Measurements from ENCODE around the gene TMEM184B.

The TMEM184B gene

GRCh38 chr22:38316364-38317121 lies 43.7 kb upstream of the TMEM184B start:
- DNase-seq (ENCODE audit: low read depth, low spot score): peak; percentile 66
- peak overlapping the region; percentile 87 for H3K4me3 ChIP-seq (ENCODE audit: low read depth, low read length)
- TF ChIP-seq CTCF (IDR thresholded peaks at IDR 0.05; ENCODE audit: low read depth, low read length): no peak
- in situ Hi-C loops (cut with HindIII; ENCODE audit: low sequenced_read_pairs): loop anchor here (25.0 kb wide), 1 partner anchor 129 kb away; the partner anchor contains the start of gene PLA2G6

GRCh38 chr22:38315823-38316363 lies 43.1 kb upstream of the TMEM184B start:
- TF ChIP-seq CTCF (IDR thresholded peaks at IDR 0.05; ENCODE audit: low read depth, low read length): no peak
- peak overlapping the region; percentile 87 for H3K4me3 ChIP-seq (ENCODE audit: low read depth, low read length)
- peak; percentile 45 for DNase-seq (ENCODE audit: low read depth, low spot score)
- in situ Hi-C loops (cut with HindIII; ENCODE audit: low sequenced_read_pairs): loop anchor here (25.0 kb wide), 1 partner anchor 129 kb away; the partner anchor contains the start of gene PLA2G6

GRCh38 chr22:38314933-38315822 lies 42.4 kb upstream of the TMEM184B start:
- in situ Hi-C loops (cut with HindIII; ENCODE audit: low sequenced_read_pairs): loop anchor here (25.0 kb wide), 1 partner anchor 128 kb away; the partner anchor contains the start of gene PLA2G6
- no peak for DNase-seq (ENCODE audit: low read depth, low spot score)
- no peak for TF ChIP-seq CTCF (IDR thresholded peaks at IDR 0.05; ENCODE audit: low read depth, low read length)
- peak overlapping the region; percentile 87 for H3K4me3 ChIP-seq (ENCODE audit: low read depth, low read length)

- in situ Hi-C loops (cut with HindIII; ENCODE audit: low sequenced_read_pairs): loop anchor here (25.0 kb wide), 1 partner anchor 127 kb away; the partner anchor contains the start of gene PLA2G6
Measured at GRCh38 chr22:38314051-38314932, 41.5 kb upstream of the TMEM184B start.

GRCh38 chr22:38313384-38313955 lies 40.7 kb upstream of the TMEM184B start:
- no peak for TF ChIP-seq CTCF (IDR thresholded peaks at IDR 0.05; ENCODE audit: low read depth, low read length)
- peak; percentile 95 for DNase-seq (ENCODE audit: low read depth, low spot score)
- peak overlapping the region; percentile 87 for H3K4me3 ChIP-seq (ENCODE audit: low read depth, low read length)
- in situ Hi-C loops (cut with HindIII; ENCODE audit: low sequenced_read_pairs): loop anchor here (25.0 kb wide), 1 partner anchor 126 kb away; the partner anchor contains the start of gene PLA2G6

More at GRCh38 chr22:38314051-38314932, 41.5 kb upstream of the TMEM184B start:
- peak overlapping the region; percentile 87 for H3K4me3 ChIP-seq (ENCODE audit: low read depth, low read length)
- TF ChIP-seq CTCF (IDR thresholded peaks at IDR 0.05; ENCODE audit: low read depth, low read length): peak; percentile 2
- peak; percentile 60 for DNase-seq (ENCODE audit: low read depth, low spot score)

Measured in astrocyte of the spinal cord (primary cell).